Right lobe of liver (tissue), 4 donors: ENCODE data around the gene SRMS.

Source experiments
- POLR2A ChIP-seq: fragments of 450-650 bp; IDR thresholded peaks from one replicate; pipeline ENCODE4 v1.6.1; 2017; ENCODE audit warnings: antibody characterized with exemption, mild to moderate bottlenecking
- TF ChIP-seq, protein P1 (sequence below), 4 donors: fragments of 200-600 bp in 3 of 4; fragments of 450-650 bp in 1 of 4; IDR thresholded peaks; one replicate each; pipeline versions ENCODE4 v1.5.1 to v1.8.0; 2016 to 2022; ENCODE audit warnings: antibody characterized with exemption in 4 of 4, mild to moderate bottlenecking in 2 of 4
- donor health status: DM: no; HTN: no; CAD: no.
- donor health status: DM: no; HTN: no; CAD: no.
- donor health status: DM: no; HTN: yes; CAD: no.

DNA sequence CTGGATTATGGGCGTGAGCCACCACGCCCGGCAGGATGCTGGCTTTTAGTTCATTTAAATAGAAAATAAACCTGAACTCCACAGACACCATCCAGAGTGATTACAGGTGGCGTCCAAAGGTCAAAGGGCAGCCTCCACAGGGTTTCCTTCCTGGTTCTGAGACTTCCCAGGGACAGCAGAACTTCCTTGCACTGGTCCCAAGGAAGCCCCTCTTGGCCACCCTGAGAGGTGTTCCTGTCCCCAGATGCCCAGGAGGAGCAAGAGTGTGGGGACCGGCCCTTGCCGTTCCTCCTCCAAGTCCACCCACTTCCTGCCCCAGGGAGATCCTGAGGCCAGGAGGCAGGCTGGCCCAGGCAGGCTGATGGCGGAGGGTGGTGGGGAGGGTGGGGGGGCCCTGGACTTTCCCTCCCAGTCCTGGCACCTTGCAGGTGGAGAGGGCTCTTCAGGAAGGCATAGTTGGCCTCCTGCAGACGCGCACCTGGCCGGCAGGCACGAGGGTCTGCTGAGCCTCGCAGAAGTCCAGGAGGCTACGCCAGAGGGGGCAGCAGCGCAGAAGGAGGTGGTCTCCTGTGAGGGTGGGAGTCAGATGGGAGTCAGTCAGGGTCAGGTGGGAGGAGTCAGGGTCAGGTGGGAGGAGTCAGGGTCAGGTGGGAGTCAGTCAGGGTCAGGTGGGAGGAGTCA is 11.4 kb upstream of the SRMS start:
- TF ChIP-seq, protein P1, sequence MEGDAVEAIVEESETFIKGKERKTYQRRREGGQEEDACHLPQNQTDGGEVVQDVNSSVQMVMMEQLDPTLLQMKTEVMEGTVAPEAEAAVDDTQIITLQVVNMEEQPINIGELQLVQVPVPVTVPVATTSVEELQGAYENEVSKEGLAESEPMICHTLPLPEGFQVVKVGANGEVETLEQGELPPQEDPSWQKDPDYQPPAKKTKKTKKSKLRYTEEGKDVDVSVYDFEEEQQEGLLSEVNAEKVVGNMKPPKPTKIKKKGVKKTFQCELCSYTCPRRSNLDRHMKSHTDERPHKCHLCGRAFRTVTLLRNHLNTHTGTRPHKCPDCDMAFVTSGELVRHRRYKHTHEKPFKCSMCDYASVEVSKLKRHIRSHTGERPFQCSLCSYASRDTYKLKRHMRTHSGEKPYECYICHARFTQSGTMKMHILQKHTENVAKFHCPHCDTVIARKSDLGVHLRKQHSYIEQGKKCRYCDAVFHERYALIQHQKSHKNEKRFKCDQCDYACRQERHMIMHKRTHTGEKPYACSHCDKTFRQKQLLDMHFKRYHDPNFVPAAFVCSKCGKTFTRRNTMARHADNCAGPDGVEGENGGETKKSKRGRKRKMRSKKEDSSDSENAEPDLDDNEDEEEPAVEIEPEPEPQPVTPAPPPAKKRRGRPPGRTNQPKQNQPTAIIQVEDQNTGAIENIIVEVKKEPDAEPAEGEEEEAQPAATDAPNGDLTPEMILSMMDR (IDR thresholded peaks at IDR 0.05): no peak
- TF ChIP-seq POLR2A: no peak
